GM11168 (cell line): ENCODE results near the gene TYW3.

Experiments
- in situ Hi-C: fragments of 300-500 bp; cut with MboI; formaldehyde crosslinking; loops from one replicate; pipeline ENCODE4 v1.12.0; 2022; ENCODE audit warnings: low sequenced_read_pairs; ENCODE audit not compliant: unreplicated experiment

The TYW3 gene

GRCh38 chr1:74779750-74780149 lies 46.8 kb downstream of the TYW3 start:
- in situ Hi-C loops = loop anchor here (10.0 kb wide), 1 partner anchor 425 kb away; no protein-coding TSS in a partner anchor

DNA sequence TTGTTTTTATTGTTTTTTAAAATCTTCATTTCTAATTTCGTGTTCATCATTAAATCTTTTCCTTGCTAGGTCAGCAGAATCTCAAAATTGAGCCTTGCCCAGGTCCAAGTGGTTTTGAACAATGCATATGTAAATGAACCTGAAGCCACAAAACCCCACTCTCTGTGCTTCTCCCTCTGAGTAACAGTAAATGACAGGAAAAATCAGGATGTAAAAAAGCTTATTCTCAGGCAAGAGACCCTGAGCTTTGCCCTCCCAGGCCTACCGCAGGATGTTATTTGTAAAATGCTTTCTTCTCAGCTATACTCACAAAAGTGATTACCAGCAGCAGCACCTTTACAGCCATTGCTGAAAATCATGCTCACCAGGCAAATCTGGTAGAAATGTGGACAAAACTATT lies 47.6 kb downstream of the TYW3 start:
- in situ Hi-C loops = no loop called here

GRCh38 chr1:74785944-74786343 lies 53.0 kb downstream of the TYW3 start:
- in situ Hi-C loops = no loop called here

- in situ Hi-C loops = no loop called here
Measured at GRCh38 chr1:74790453-74790852, 57.5 kb downstream of the TYW3 start.

DNA sequence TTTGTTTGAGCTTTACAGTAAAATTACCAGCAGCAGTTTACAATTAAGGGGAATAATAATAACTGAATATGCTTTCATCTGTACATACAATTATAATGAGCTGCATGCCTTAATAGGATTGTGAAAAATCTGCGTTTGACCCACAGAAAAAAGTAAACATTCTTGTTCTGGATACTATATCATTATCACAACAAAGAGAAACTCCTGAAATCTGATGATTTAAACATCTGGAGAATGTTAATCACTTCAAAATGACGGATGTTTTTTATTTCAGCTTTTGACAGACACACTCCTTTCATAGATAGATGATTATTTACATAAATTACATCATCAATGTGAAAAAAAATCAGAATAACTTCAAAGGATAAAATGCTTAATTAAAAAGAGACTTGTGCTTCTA lies 58.5 kb downstream of the TYW3 start:
- in situ Hi-C loops = no loop called here

GRCh38 chr1:74799119-74799657 lies 66.2 kb downstream of the TYW3 start:
- in situ Hi-C loops = no loop called here

- in situ Hi-C loops = no loop called here
Measured at GRCh38 chr1:74811436-74812179, 78.7 kb downstream of the TYW3 start.

- in situ Hi-C loops = no loop called here
Measured at GRCh38 chr1:74812180-74812541, 79.2 kb downstream of the TYW3 start.
